Gastrocnemius medialis (tissue), 4 donors: ENCODE measurements around the gene ADRB2. TPM values are rescaled to one million over a fixed set of nuclear protein-coding genes. Genes with fewer than 3 reads are reported as not detected.
A peak's percentile ranks its signal among the peaks of the same experiment; 100 is the strongest.

Experiments
- ATAC-seq, 2 donors: fragments of 150-250 bp; one replicate each; pipeline ENCODE4 v1.9.1; 2016
- DNase-seq, 2 donors: peaks; one replicate each; pipeline ENCODE4 v3.0.0-alpha.2; 2019
- H3K27ac ChIP-seq, 4 donors: fragments of 200-600 bp; sonication (generic); 1 replicate in 1 of 4; 2 replicates in 3 of 4; pipeline ENCODE4 v1.5.1; 2016 to 2018; ENCODE audit warnings: mild to moderate bottlenecking in 2 of 4, moderate library complexity in 1 of 4
- H3K27me3 ChIP-seq, 3 donors: fragments of 200-600 bp; sonication (generic) in 2 of 3; 1 replicate in 1 of 3; 2 replicates in 2 of 3; pipeline versions ENCODE4 v1.5.1 to v1.6.0; 2016 to 2019; ENCODE audit warnings: mild to moderate bottlenecking in 1 of 3, moderate library complexity in 1 of 3
- H3K36me3 ChIP-seq, 2 donors: fragments of 200-600 bp; sonication (generic) in 1 of 2; one replicate each; pipeline ENCODE4 v1.5.1; 2017 to 2018
- H3K4me1 ChIP-seq, 2 donors: fragments of 200-600 bp; sonication (generic) in 1 of 2; one replicate each; pipeline ENCODE4 v1.5.1; 2016 to 2017; ENCODE audit warnings: mild to moderate bottlenecking in 2 of 2
- H3K4me3 ChIP-seq, 4 donors: fragments of 200-600 bp; sonication (generic) in 3 of 4; 1 replicate in 1 of 4; 2 replicates in 3 of 4; pipeline ENCODE4 v1.5.1; 2016 to 2019; ENCODE audit warnings: mild to moderate bottlenecking in 2 of 4
- H3K9me3 ChIP-seq, 3 donors: fragments of 200-600 bp; sonication (generic) in 2 of 3; 1 replicate in 1 of 3; 2 replicates in 2 of 3; pipeline ENCODE4 v1.5.1; 2016 to 2019
- POLR2A ChIP-seq, 2 donors: fragments of 450-650 bp; IDR thresholded peaks; one replicate each; pipeline ENCODE4 v1.6.1; 2017; ENCODE audit warnings: antibody characterized with exemption in 2 of 2, mild to moderate bottlenecking in 2 of 2, moderate library complexity in 2 of 2
- in situ Hi-C, 4 donors: fragments of 200-750 bp; cut with MboI; loops; one replicate each; pipeline versions ENCODE4 v1.15.0 to v1.8.0; 2017; ENCODE audit warnings: low sequenced_read_pairs in 4 of 4
- intact Hi-C: fragments of 100-400 bp; cut with DNase I; formaldehyde crosslinking; loops from one replicate; pipeline ENCODE4 v1.15.1; 2023; ENCODE audit warnings: low total_unique reads
- total RNA-seq, 4 donors: library from RNA; depleted of rRNA; stranded (reverse); fragments of >200 nt; gene quantifications; one replicate each; pipeline versions ENCODE4 v1.1.0 to v1.2.3, GENCODE V29; 2016
- TF ChIP-seq, protein P1 (sequence below), 5 experiments: fragments of 450-650 bp in 3 of 5; fragments of 200-600 bp in 2 of 5; sonication (generic) in 2 of 5; IDR thresholded peaks in 4 of 5; conservative IDR thresholded peaks in 1 of 5; 1 replicate in 4 of 5; 2 replicates in 1 of 5; pipeline ENCODE4 v1.5.1; 2016 to 2019; ENCODE audit warnings: antibody characterized with exemption in 5 of 5, mild to moderate bottlenecking in 3 of 5, moderate library complexity in 3 of 5

The ADRB2 gene
- total RNA-seq, 4 donors from 2014 or later, result 4.2 to 17.3 (median 6.8) TPM

DNA sequence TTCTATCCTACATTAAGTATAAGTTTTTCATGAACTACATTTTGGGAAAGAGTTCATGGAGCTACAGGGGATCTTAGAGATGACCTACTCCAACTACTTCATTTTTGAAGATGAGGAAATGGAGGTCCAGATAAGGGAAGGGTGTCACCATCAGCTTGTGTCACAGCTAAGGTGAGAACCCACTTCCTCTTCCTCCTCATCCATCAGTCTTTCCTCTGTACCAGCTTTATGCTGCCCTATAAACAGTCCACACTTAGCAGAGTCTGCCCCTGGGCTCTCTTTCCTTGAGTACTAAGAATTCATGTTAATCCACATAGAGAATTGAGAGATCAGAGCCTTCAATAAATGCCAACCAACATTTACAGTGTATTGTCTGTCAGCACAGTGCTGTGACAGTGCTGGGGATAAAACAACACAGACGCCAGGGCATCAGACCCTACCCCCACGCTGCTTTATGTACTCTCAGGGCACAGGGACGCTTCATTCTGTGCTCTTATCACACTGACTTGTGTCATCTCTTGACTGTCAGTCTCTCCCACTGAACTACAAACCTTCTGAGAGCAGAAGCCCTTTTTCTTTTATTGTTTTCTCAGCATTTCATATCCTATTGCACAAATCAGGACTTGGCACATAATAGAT lies 22.1 kb downstream of the ADRB2 start:
- in situ Hi-C loops, result no loop called here
- Histone ChIP-seq H3K4me3 (no peak overlapping the region), H3K27me3 (no peaks in the 10 kb centered on the region), H3K36me3 (no peaks in the 10 kb centered on the region), H3K9me3 (no peaks in the 10 kb centered on the region), H3K4me1 (peaks cover 39 to 76% of the 10 kb centered on the region in 2 donors), H3K27ac (peak overlapping the region in 1 of 4 donors; percentile 15)
- ATAC-seq (no peak), DNase-seq (no peak)
- TF ChIP-seq POLR2A (IDR thresholded peaks at IDR 0.05), result no peak
- TF ChIP-seq, protein P1, sequence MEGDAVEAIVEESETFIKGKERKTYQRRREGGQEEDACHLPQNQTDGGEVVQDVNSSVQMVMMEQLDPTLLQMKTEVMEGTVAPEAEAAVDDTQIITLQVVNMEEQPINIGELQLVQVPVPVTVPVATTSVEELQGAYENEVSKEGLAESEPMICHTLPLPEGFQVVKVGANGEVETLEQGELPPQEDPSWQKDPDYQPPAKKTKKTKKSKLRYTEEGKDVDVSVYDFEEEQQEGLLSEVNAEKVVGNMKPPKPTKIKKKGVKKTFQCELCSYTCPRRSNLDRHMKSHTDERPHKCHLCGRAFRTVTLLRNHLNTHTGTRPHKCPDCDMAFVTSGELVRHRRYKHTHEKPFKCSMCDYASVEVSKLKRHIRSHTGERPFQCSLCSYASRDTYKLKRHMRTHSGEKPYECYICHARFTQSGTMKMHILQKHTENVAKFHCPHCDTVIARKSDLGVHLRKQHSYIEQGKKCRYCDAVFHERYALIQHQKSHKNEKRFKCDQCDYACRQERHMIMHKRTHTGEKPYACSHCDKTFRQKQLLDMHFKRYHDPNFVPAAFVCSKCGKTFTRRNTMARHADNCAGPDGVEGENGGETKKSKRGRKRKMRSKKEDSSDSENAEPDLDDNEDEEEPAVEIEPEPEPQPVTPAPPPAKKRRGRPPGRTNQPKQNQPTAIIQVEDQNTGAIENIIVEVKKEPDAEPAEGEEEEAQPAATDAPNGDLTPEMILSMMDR (IDR thresholded peaks at IDR 0.05 in 4 of 5, conservative IDR thresholded peaks at IDR 0.05 in 1 of 5), result no peak
- intact Hi-C loops, result no loop called here

DNA sequence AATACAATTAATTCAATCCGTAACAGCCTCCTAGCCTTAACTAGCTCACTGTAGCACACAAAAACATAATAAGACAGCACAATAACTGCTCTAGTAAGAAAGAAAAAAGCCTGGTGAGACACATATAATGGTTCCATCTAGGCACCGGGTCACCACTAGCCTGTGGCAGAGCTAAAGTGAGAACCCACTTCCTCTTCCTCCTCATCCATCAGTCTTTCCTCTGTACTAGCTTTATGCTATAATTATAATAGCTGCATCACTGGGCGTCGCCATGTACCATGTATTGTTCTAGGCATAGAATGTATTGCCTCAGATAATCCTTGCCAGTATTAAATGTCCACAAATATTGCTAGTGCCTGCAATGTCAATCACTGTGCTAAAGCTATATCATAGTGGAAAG lies 23.1 kb downstream of the ADRB2 start:
- ATAC-seq, result no peak

DNA sequence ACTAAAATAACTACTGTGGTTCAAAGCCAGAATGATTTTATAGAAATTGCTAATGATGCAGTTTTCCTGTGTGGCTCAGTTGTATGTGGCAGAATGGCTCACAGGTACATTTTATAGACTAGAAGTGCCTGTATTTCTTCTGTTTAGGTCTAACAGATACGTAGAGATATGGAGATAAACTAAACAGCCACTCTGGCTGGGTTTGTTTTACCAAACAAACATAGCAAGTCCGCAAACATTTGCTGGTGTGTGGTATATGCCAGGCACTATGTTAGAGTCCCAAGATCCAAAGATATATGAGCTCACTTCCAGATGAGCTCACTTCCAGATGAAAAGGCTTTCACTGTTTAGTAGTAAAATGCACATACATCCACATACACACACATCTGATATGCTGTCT lies 24.4 kb downstream of the ADRB2 start:
- in situ Hi-C loops, result no loop called here
- H3K9me3 ChIP-seq, result no peaks in the 10 kb centered on the region
- peak overlapping the region in 2 of 4 donors; percentile 23 to 52 for H3K27ac ChIP-seq
- intact Hi-C loops, result no loop called here
- no peaks in the 10 kb centered on the region for H3K36me3 ChIP-seq
- TF ChIP-seq POLR2A (IDR thresholded peaks at IDR 0.05), result no peak
- TF ChIP-seq, protein P1 (IDR thresholded peaks at IDR 0.05 in 4 of 5, conservative IDR thresholded peaks at IDR 0.05 in 1 of 5), result no peak
- ATAC-seq (no peak), DNase-seq (no peak)
- H3K4me1 ChIP-seq, result peaks cover 53 to 77% of the 10 kb centered on the region in 2 donors
- no peaks in the 10 kb centered on the region for H3K27me3 ChIP-seq
- no peak overlapping the region for H3K4me3 ChIP-seq

More for the DNA sequence above, 23.1 kb downstream of the ADRB2 start:
- in situ Hi-C loops, result no loop called here
- DNase-seq, result no peak
- H3K4me1 ChIP-seq, result peaks cover 41 to 73% of the 10 kb centered on the region in 2 donors
- H3K27ac ChIP-seq, result no peak overlapping the region
- H3K4me3 ChIP-seq, result no peak overlapping the region
- no peaks in the 10 kb centered on the region for H3K36me3 ChIP-seq
- intact Hi-C loops, result no loop called here
- no peaks in the 10 kb centered on the region for H3K27me3 ChIP-seq
- TF ChIP-seq, protein P1 (IDR thresholded peaks at IDR 0.05 in 4 of 5, conservative IDR thresholded peaks at IDR 0.05 in 1 of 5), result no peak
- TF ChIP-seq POLR2A (IDR thresholded peaks at IDR 0.05), result no peak
- H3K9me3 ChIP-seq, result no peaks in the 10 kb centered on the region

DNA sequence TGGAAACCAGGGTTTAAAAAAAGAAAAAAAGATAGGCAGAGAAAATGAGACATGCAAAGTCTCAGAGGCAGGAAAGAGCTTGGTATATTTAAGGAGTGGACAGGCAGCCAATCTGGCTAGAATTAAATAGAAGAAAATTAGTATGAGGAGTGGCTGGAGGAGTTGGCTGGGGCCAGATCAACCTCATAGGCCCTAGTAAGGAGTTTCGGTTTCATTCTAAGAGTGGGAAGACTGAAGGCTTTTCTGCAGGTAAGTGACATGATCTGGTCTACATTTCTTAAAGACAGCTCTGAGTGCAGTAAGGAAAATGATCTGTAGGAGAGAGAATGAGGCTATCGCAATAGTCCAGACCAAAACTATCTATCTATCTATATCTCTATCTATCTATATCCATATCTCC lies 27.5 kb downstream of the ADRB2 start:
- Histone ChIP-seq H3K4me3 (no peak overlapping the region), H3K27ac (peak overlapping the region; percentile 20 to 72 (median 47)), H3K9me3 (no peaks in the 10 kb centered on the region), H3K27me3 (no peaks in the 10 kb centered on the region), H3K4me1 (peaks cover 81 to 92% of the 10 kb centered on the region in 2 donors), H3K36me3 (no peaks in the 10 kb centered on the region)
- intact Hi-C loops (no loop called here), in situ Hi-C loops (no loop called here)
- ATAC-seq (no peak), DNase-seq (no peak)
- TF ChIP-seq POLR2A (IDR thresholded peaks at IDR 0.05), result no peak
- TF ChIP-seq, protein P1 (IDR thresholded peaks at IDR 0.05 in 4 of 5, conservative IDR thresholded peaks at IDR 0.05 in 1 of 5), result no peak
